Measurements from ENCODE around the gene MAPK4.
"Not testable (repeated sequence)": the region's sequence is repeated elsewhere in the genome, so short reads cannot be mapped to it uniquely, and the experiment has no call there.

The MAPK4 gene

GRCh38 chr18:50757358-50757757 lies 197.5 kb downstream of the MAPK4 start:
- no peak for DNase-seq (ENCODE audit: extremely low read depth, low read depth)
- TF ChIP-seq, protein P1, sequence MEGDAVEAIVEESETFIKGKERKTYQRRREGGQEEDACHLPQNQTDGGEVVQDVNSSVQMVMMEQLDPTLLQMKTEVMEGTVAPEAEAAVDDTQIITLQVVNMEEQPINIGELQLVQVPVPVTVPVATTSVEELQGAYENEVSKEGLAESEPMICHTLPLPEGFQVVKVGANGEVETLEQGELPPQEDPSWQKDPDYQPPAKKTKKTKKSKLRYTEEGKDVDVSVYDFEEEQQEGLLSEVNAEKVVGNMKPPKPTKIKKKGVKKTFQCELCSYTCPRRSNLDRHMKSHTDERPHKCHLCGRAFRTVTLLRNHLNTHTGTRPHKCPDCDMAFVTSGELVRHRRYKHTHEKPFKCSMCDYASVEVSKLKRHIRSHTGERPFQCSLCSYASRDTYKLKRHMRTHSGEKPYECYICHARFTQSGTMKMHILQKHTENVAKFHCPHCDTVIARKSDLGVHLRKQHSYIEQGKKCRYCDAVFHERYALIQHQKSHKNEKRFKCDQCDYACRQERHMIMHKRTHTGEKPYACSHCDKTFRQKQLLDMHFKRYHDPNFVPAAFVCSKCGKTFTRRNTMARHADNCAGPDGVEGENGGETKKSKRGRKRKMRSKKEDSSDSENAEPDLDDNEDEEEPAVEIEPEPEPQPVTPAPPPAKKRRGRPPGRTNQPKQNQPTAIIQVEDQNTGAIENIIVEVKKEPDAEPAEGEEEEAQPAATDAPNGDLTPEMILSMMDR (IDR thresholded peaks at IDR 0.05; ENCODE audit: low read depth, low read length) = no peak

DNA sequence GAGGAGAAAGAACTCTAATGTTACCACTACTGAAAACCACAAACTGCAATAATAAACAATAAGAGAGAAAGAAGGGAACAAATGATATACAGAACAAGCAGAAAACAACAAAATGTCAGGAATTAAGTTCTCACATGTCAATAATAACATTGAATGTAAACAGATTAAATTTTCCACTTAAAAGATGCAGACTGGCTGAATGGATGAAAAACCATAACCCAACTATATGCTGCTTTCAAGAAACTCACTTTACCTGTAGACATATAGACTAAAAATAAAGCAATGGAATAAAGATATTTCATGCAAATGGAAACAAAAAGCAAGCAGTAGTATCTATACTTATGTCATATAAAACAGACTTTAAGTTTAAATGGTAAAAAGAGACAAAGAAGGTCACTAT lies 209.6 kb downstream of the MAPK4 start:
- DNase-seq (ENCODE audit: extremely low read depth, low read depth) = no peak
- TF ChIP-seq, protein P1 (IDR thresholded peaks at IDR 0.05; ENCODE audit: low read depth, low read length) = no peak

DNA sequence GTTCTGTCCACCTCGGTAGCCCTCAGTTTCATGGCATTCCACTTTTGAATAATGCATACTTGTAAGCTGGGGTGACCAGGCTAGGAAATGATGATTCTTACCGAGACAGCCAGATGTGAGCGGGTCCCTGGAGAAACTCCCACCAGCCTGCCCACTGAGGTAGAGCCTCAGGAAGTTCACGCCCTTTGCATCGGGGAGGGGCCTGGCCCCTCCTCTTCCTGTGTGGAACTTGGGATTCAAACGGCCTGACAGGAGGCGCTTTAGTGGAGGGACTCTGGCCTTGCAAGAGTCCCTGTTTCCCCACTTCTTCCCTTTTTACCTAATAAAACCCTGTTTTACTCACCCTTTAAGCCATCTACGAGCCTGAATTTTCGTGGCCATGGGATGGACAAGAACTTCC lies 215.3 kb downstream of the MAPK4 start:
- TF ChIP-seq, protein P1 (IDR thresholded peaks at IDR 0.05; ENCODE audit: low read depth, low read length) = no peak
- DNase-seq (ENCODE audit: extremely low read depth, low read depth) = no peak

DNA sequence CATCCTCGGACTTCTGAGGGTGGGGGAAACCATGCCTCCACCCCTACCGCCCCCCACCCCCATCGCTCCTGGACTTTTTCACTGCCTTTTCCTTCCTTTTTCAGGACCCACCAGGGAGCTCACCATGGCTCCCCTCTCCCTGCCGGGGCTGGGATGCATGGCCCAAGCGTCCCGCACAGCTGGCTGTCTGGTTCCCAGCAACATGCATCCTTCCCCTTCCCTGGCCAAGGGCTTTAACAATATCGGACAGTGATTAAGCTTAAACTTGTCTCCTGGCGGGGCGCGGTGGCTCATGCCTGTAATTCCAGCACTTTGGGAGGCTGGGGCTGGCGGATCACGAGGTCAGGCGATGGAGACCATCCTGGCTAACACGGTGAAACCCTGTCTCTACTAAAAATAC lies 215.8 kb downstream of the MAPK4 start:
- TF ChIP-seq, protein P1 (IDR thresholded peaks at IDR 0.05; ENCODE audit: low read depth, low read length) = no peak
- no peak for DNase-seq (ENCODE audit: extremely low read depth, low read depth)

GRCh38 chr18:50776383-50776782 lies 216.5 kb downstream of the MAPK4 start:
- TF ChIP-seq, protein P1 (IDR thresholded peaks at IDR 0.05; ENCODE audit: low read depth, low read length) = no peak
- DNase-seq (ENCODE audit: extremely low read depth, low read depth) = no peak

DNA sequence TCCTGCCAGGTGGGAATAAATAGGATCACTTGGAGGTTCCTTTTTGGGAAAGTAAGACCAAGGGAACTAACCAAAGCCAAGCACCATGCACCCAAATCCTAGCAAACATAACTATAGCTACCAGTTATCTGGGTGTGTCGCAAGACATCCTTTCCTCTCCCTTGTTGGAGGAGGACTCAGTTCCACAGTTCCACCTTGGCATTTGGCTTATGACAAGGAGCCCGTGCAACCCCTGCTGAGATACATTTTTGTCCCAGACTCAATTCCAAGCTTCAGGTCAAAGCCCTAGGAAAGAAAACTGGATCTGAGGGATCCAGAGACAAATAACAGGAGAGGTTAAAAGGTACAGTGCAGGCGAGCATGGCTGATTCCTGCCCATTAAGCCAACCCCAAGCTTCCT lies 219.1 kb downstream of the MAPK4 start:
- not testable (repeated sequence) for DNase-seq (ENCODE audit: extremely low read depth, low read depth)
